Lung microvascular endothelial cell (primary cell): Measurements from ENCODE around the gene NMNAT3. TPM values are rescaled to one million over a fixed set of nuclear protein-coding genes. Genes with fewer than 3 reads are reported as not detected.

Source experiments
- DNase-seq, 2 donors: peaks; one replicate each; pipeline versions ENCODE4 v3.0.0 to v3.0.0-alpha.2; 2010; ENCODE audit warnings: low read depth in 2 of 2
- total RNA-seq: library from RNA; depleted of rRNA; stranded (reverse); fragments of >200 nt; gene quantifications from 2 replicates; pipeline ENCODE4 v1.2.1, GENCODE V29; 2014

NMNAT3 gene
- total RNA-seq, 1 donor from 2014 or later, result 1.6 TPM

DNA sequence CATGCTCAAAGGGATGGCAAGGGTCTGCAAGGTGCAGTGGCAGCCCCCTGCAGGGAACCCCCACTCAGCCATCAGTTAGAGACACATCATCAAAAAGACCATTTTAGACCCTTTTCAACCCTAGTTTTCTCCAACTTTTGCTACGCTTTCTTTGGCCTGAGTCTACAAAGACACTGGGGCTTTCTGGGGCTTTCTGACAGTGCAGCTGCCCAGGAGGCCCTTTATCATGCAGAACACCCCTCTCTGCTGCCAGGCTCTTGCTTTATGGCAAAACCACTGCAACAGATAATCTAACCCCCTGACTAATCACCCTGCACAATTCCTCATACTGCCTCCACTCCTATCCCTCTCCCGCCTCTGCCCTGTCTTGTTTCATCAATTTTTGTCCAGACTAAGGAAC is 2.4 kb downstream of the NMNAT3 start:
- DNase-seq, result no peak

DNA sequence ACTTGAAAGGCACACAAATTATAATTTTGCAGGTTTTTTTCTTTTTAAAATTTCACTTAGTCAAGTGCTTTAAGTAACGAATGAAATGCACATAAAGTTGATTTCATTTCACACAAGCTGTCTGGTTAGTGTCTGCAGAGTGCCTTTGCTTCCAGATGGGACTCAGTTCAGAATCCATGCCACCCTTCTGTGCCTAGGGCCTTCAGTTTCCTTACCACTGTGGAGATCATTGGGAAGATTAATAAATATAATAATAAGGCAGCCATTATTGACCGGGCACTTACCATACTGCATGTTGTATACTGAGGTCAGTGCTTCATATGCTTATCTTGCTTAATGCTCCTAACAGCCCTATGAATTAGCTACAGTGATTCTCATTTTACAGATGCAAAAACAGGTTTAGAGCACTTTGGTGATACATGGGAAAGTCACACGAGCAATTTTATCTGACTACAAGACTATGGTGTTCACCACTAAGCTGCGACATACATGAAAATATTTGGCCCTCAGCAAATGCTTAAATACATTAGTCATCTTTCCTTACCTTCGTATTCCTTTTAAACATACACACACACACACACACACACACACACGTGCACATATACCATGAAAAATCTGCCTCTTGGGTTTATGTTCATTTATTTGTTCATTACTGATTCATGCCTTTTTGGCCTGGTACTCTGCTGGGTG is 3.1 kb downstream of the NMNAT3 start:
- no peak for DNase-seq

DNA sequence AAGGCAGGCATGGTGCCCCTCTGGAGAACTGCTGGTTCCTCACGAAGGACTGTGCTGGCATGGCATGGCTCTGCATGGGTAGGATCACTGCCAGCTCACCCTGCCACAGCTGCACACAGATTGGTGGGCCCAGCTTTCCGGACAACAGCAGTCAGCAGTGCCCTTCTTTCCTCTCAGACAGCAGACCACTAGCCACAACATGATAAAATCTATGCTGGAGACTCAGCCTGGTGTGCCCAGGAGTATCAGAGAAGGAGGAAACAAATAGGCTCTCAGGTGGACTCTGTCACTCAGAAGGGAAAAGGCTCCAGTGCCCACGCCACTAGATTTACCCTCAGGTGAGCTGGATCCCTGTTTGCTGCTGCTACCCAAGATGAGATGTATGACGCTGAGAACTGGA is 4.9 kb downstream of the NMNAT3 start:
- DNase-seq, result no peak

DNA sequence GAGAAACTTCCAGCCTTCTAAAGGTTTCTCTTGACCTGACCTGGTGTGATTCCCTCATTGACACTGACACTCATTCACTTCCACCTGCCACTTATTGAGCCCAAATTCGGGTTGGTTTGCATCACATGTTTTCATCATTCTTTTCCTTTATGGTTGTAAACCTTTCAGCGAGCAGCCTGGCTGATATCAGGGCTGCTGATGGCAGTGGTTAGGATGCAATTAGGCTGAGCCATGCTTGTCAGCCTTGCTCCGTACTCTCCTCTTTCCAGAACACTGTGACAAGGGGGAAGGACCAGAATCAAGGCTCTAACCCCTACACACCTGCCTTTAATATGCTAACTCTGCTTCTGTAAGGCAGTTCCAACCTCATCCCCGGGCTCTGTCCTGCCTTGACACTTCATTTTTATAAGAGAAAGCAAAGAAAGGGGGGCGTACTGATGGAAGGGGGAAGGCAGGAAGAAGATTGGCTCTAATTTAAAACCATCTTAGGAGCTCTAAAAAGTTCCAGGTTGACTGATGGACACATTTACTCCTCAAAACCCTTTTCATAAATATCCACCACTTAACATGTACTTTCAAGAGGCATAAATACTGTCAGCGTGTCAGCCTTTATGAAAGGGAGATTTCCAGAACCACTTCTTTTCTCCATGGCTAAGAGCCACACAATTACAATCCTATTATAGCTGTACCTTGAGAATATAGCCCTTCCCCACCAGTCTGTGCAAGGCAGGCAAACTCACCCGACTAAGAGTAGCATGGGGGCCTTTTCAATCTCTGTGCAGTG is 5.7 kb downstream of the NMNAT3 start:
- DNase-seq, result no peak

DNA sequence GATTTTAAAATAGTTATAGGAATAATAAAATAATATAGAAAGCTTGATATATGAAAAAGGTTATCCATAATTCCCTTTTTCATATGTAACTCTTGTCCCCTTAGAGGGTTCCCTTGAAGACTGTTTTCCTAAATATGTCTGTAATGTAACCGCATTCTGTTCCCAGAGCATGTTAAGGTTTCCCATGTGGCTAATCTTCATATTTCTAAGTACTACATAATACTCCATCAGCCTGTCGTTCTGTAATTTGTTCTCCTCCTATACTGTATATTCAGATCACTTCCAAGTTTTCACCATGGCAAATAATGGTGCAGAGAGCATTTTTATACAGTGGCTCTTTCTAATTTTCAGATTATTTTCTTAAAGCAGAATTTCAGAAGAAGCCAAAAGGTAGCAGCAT is 6.7 kb downstream of the NMNAT3 start:
- no peak for DNase-seq

DNA sequence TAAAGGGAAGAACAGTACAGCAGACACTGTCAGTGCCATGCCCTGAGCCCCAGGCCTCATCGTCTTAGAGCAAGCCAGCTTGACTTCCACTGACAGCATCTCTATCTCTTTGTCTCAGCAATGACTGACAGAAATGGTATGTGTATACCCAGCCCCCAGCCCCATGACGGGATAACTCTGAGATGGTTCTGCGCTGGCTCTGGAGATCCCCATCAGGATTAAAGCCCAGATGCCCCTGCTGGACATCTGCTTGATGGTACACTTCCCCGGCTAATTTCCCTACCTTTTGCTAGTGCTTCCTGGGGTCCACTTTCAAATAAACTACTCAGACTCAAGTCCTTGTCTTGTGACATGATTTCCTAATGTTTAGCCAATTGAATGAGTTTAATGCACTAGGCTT is 7.6 kb downstream of the NMNAT3 start:
- no peak for DNase-seq

DNA sequence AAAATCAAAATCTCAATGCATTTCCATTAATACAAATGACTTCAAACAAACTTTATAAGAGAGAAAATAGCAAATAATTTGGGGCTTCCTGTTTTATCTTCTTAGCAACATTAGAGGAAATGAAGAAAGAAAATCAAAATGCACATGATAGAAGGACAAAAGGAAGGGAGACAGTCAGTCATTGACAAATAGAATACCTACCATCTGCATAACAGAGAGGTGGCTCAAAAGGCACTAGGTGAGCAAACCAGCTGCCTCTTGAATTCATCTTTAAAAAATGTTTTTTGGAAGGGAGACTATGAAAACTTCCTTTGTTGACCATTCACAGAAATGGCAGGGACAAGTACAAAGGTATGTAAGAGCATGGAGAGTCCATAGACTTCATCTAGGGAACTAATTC is 9.4 kb downstream of the NMNAT3 start:
- no peak for DNase-seq

DNA sequence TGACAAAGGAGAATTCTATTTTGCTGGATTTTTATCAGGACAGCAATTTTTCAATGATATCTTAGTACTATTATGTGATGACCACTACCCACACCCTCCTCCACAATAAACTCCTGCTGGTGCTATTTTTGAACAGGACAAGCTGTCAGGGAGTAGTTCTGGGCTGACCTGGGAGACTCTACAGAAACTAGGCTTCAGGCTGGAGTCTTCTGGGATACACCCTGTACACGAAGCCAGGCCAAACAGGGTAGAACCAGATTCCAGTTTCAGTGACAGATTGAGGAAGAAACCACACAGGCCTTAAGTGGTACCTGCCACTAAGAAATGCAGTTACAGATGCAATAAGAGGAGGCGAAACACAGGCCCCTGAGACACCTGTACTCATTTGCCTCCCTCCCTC is 12.8 kb downstream of the NMNAT3 start:
- no peak for DNase-seq

DNA sequence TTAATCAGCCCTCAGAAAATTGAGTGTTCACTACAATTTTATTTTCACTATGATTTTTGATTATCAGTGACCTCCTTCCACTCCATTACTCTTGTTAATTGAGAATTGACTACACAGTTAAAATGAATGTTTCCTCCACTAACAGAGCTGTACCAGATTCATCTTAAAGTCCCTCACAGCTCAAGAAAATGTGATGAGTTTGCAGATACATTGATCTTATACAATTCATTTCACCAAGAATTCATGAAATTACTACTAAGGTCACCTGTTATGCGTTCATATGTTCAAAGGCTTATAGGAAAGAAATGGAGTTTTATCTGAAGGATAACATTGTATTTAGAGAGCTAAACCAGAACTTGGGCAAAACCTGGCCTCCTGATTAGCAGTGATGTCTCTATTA is 17.5 kb downstream of the NMNAT3 start:
- no peak for DNase-seq

DNA sequence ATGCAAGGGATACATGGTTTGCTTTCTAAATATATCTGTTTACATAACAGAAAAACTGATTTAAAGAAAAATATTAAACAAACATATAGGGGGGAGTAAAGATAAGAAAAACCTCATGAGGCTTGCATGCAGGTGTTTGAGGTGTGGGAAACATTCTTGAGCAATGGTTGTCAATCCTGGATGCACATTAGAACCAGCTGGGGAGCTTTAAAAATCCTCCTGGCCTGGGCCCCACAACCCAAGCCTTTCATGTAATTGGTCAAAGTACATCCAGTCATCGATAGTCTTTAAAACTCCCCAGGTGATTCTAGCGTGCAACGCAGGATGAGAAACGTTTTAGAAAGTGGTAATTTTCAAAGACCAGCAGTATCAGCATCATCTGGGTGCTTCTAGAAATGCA is 18.3 kb downstream of the NMNAT3 start:
- no peak for DNase-seq

DNA sequence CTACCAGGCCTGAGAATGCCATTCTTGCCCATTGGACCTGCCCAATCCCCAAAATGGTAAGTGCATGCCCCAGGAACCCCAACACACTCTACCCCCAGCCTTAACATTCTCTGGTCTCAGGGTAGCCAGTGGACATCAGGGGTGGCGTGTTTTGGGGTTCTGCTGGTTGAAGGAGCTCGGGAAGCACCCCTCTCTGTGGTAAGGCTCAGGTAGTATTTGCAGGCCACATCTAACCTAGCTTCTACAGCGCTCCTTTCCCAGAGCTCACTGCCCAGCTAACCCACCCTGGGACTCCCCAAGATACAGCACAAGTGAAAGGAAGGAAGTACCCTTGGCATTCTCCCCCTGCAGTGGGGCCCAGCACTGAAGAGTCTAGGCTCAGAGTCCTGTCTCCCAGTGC is 19.8 kb downstream of the NMNAT3 start:
- no peak for DNase-seq

DNA sequence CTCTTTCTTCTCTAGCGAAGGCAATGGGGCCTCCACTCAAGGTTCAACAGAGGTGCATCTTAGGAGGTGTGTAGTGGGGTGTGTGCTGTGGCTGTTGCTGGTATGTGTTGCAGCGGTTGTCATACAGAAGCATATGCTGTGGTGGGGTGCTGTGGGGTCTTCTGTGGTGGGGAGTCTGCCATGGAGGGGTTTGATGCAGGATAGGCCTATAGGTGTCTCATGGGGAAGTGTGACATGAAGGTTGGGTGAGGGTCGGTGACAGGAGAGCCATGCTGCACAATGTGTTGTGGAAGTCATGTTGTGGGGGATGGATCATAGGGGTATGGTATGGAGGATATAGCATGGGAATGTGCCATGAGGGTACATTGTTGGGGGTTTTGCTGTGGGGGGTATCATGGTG is 20.3 kb downstream of the NMNAT3 start:
- DNase-seq, result no peak

DNA sequence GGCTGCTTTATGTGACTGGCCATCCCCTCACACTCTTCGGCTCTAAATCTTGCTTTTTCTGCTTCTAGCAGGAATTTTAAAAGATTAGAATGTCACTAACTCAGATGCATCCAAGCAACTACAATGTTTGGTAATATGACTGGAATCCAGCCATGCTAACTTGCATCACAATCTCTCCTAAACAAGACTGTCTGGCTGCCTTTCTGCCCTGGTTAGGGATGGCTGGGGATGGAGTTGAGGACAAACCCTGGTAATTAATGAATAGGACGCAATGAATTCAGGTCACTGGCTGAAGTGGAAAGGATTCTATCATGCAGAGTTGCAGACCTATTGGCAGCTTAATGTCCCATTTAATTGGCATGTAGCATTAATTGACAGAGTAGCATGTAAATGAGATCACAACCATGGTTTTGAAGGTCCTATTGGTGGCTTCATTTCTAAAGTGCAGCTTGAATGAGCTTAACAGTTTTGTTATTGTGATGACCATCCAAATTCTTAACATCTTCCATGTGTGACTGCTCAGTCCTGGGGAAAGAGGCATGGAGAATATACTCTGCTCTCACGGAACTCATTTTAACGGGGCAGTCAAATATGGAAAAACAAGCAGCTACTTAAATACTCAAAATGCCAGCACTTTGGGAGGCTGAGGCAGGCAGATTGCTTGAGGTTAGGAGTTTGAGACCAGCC is 21.7 kb downstream of the NMNAT3 start:
- DNase-seq, result no peak

DNA sequence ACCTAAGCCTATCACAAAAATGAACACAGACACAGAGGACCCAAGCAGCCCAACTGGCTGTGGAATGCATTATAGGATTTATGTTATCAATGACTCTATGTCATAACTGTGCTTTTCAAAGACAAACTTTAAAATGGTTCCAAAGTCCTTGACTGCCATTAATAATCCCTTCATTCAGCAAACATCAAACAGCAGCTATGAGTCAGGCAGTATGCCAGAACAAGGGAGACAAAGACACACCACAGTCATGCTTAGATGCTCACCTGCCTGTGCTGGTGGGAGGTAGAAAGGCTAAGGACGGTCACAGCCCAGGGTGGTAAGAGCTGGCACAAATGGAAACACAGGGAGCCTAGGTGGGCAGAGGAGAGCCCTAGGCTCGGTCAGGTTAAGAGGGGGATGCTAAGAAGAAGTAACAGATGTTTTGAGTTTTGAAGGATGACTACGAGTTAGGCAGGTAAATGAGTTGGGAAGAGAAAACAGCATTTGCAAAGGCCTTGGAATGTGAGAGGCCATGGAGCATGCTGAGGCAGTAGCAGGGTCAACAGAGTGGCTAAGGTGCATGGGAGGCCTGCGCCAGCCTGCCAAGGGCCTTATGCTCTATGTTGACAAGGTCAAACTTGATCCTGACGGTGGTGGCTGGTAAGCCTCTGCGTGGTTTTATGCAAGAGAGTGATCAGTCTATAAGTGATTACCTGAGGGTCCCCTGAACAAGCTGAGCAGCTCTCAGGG is 23.0 kb downstream of the NMNAT3 start:
- no peak for DNase-seq

DNA sequence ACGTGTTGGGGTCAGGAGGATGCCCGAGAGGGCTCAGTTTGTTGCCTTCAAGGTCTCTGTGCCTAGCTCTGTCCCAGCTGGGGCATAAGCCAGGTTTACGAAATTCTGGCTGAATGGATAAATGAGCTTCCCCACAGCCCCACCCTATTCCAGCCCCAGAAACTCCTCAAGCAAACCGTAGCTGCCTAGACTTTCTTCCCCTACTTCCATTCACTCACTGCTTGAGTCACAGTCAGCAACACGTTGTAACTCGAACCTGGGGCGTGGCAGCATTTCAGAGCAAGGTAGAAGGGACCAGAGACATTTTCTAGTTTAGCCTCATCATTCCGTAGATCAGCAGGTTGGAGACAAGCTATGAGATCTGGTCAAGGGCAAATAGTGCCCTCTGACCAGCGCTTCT is 24.2 kb downstream of the NMNAT3 start:
- DNase-seq, result no peak

DNA sequence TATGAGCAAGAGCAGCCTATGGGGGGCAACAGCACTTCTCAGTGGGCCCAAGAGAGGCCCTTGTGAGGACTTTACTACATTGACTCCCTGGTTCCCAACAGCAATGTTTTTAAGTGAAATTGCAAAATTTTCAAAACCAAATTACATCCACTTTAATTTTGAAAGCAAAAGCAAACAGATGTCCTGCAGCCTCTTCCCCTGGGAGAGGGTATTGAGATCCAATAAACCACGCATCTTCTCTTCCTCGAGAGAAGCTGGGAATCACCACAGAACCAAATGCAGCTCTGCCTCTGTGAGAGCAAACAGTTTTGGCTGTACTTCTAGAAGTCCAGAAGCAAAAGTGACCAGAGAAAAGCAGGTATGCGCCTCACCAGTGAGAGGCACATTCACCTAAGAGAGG is 25.2 kb downstream of the NMNAT3 start:
- no peak for DNase-seq

DNA sequence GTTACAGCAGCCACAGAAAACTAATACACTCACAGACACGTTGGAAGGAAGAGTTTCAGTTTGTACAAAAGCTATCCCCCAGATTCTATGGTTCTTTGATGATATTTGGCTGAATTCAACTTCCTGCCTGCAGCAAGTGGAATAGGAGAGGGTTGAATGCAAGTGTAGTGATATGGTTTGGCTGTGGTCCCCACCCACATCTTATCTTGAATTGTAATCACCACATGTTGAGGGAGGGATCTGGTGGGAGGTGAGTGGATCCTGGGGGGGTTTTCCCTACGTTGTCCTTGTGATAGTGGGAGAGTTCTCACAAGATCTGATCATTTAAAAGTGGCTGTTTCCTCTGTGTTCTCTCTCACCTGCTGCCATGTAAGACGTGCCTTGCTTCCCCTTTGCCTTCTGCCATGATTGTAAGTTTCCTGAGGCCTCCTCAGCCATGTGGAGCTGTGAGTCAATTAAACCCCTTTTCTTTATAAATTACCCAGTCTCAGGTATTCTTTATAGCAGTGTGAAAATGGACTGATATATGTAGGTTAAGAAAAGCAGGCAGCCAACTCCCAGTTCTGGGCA is 29.8 kb downstream of the NMNAT3 start:
- DNase-seq, result no peak

DNA sequence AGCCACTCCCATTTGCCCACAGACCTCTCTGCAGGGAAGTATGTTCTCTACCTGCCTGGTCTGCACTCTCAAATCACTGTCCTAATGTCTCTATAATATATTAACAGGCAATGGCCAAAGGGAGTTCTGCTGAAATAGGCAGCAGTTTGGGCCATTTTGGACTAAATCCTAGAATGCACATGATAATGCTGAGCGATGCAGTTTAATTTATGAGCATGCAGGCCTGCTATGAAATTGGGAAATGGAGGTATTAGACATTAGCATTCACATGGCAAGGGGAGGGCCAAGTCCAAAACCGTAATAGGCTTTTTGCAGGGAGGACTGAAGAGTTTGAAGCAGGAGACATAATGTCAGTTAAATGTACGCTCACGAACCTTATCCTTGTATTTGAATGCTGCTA is 31.3 kb downstream of the NMNAT3 start:
- DNase-seq, result no peak

DNA sequence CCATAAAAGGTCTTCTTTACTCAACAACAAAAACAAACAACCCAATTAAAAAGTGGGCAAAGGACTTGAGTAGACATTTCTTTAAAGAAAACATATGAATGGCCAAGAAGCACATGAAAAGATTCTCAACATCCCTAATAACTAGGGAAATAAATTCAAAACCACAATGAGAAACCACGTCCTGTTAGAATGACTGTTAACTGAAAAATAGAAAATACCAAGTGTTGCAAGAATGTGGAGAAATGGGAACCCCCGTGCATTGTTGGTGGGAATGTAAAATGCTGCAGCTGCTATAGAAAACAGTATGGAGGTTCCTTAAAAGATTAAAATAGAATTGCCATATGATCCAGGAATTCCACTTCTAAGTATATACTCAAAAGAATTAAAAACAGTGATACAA is 34.8 kb downstream of the NMNAT3 start:
- DNase-seq, result no peak

DNA sequence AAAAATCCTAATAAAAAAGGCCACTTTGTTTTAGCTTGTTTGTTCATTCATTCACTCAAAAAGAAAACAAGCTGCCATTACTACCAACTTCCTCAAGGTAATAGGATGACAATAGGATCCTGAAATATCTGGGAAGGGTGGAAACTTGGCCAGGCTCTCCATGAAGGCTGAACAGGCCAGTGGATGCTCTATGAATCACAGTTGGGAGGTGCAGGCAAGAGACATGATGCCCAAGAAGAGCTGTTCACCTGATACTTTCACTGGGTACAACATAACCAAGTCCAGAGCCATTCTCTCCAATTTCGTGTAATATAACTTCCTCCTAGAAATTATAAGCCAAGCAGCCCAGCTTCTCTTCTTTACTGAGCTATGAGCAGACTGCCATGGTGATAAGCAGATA is 37.3 kb downstream of the NMNAT3 start:
- no peak for DNase-seq

DNA sequence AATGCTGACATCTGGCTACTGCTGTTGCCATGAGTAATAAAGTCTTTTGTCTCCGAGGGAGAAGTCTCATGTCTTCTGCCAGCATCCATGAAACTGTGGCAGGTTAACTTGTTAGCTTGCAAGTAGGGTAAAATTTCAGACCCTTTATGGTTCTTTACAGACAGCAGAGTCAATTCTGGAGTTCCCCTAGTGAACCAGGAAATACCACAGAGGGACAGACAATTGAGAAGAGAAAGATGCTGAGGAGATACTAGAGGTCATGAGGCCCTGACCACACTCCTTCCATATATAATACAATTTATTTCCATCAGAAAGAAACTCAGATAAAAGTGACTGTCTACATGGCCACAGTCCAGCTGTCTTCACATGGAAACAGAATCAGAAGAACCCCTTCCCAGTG is 38.1 kb downstream of the NMNAT3 start:
- no peak for DNase-seq

DNA sequence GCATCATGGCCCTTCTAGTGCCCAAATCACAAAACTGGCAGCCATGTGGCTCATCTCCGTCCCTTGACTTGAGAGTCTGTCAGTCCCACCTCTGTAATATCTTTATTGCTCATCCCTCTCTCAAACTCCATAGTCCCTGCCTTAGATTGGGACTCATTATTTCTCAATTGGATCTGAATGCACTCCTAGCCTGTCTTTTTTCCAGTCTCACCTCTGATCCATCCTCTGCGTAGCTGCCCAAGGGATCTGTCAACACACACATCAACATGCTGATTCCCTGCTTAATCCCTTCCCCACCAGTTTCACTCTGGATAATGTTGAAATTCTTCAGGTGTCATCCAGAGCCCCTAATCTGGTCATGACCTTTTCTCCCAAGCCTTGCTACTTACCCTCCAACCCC is 39.3 kb downstream of the NMNAT3 start:
- DNase-seq, result no peak
